ENCODE results near the gene FYN.

Gene FYN

DNA sequence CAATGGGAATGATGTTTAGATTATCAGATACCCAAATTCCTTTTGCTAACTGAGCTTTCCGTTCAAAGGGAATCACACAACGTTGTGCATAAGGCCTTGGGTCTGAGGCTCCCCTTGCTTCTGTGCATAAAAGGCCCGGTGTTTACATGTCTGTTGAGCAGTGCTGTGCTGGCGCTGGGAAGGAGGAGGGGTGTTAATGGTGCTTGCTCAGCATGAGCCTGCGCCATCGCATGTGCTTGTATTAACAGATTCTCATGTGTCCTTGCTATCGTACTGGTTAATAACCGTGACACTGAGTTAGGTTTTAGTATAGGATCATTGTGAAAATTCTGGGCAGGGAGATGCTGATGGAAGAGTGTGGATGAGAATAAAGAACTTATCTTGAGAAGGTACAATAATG lies 205.3 kb downstream of the FYN start:
- H3K4me3 ChIP-seq (replicated peaks in 1 of 2; ENCODE audit: low read depth in 2 of 2, low read length in 2 of 2) = no peak overlapping the region
- DNase-seq (ENCODE audit: low read depth in 2 of 2) = no peak
- TF ChIP-seq, protein P1, sequence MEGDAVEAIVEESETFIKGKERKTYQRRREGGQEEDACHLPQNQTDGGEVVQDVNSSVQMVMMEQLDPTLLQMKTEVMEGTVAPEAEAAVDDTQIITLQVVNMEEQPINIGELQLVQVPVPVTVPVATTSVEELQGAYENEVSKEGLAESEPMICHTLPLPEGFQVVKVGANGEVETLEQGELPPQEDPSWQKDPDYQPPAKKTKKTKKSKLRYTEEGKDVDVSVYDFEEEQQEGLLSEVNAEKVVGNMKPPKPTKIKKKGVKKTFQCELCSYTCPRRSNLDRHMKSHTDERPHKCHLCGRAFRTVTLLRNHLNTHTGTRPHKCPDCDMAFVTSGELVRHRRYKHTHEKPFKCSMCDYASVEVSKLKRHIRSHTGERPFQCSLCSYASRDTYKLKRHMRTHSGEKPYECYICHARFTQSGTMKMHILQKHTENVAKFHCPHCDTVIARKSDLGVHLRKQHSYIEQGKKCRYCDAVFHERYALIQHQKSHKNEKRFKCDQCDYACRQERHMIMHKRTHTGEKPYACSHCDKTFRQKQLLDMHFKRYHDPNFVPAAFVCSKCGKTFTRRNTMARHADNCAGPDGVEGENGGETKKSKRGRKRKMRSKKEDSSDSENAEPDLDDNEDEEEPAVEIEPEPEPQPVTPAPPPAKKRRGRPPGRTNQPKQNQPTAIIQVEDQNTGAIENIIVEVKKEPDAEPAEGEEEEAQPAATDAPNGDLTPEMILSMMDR (IDR thresholded peaks at IDR 0.05; ENCODE audit: low read depth, low read length) = no peak

DNA sequence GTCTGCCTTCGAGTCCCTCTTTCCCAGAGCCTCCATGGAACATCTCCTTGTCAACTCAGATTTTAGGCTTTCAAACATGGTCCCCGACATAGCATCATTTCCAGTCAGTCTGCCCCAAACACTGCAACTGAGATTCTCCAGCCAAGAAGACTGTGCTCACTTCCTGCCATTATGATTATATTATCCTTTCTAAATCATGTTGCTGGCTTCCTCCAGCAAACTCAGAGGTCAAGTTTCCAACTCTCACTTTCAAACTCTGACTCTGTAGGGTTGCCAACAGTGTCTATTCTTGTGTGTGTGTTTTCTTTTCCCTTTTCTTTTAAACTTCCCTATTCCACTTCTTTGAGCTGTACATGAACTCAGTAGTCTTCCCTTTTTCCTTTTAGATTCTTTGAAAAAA lies 206.4 kb downstream of the FYN start:
- H3K4me3 ChIP-seq (replicated peaks in 1 of 2; ENCODE audit: low read depth in 2 of 2, low read length in 2 of 2) = no peak overlapping the region
- peak; percentile 57 to 73 for DNase-seq (ENCODE audit: low read depth in 2 of 2)
- TF ChIP-seq, protein P1 (IDR thresholded peaks at IDR 0.05; ENCODE audit: low read depth, low read length) = no peak

DNA sequence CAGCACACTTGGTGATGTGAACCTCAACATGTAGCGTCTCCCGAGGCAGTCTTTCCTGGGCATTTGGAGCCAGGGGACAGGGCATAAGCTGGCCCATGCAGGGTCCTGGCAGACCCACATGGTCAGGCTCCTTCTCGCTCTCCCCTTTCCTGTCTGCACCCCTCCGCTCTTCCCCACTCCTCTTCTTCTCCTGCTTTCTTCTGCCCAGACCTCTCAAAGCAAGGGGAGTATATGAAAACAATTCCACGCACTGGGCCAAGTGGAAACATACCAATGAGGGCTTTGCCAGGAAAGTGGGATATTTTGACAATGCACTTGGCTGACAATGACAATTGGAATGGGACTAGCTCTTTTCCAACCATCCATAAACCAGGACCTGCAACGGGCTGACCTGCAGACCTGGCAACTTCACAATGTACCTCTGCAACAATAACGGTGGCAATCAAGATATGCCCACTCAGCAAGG lies 208.7 kb downstream of the FYN start:
- H3K4me3 ChIP-seq (replicated peaks in 1 of 2; ENCODE audit: low read depth in 2 of 2, low read length in 2 of 2) = no peak overlapping the region
- DNase-seq (ENCODE audit: low read depth in 2 of 2) = no peak
- TF ChIP-seq, protein P1 (IDR thresholded peaks at IDR 0.05; ENCODE audit: low read depth, low read length) = no peak

DNA sequence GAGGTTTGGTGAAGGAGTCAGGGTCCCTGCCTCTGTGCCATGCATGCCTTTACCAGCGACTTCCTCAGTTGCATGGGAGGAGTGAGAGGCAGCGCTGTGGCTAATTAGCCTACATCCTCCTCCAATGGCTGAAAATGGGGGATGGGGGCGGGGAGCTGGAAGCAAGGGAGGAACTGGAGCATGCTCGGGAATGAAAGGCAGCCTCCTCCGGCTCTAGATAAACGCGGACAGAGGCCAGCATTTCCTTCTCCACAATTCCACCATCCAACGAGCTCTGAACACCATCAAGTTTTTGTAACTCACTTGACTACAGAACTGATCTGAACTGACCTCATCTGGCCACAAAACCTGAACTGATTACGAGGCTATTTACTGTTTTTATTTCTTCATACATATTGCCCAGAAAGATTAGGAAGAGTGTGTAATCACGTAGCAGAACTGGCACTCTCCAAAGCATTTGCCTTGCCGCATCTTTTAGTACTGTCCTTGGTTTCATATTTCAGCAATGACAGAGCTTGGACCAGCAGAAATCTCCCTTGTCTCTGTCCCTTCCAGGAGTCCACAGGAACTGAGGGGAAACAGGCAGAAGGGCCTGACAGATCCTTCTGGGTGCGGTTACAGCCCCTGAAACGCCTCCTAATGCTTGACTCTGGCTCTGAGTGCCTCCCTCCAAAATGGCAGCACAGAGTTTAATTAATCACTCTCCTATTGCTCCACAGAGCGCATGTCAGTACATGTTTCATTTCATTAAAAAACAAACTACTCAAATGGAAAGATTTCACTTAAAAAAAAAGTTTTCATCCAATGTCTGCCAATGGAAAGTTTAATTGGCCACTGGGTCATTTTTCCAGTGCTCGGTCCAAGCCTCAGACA lies 209.3 kb downstream of the FYN start:
- no peak overlapping the region for H3K4me3 ChIP-seq (replicated peaks in 1 of 2; ENCODE audit: low read depth in 2 of 2, low read length in 2 of 2)
- TF ChIP-seq, protein P1 (IDR thresholded peaks at IDR 0.05; ENCODE audit: low read depth, low read length) = no peak
- DNase-seq (ENCODE audit: low read depth in 2 of 2) = peak; percentile 33 to 84

GRCh38 chr6:111662794-111663593 lies 210.3 kb downstream of the FYN start:
- TF ChIP-seq, protein P1 (IDR thresholded peaks at IDR 0.05; ENCODE audit: low read depth, low read length) = no peak
- H3K4me3 ChIP-seq (replicated peaks in 1 of 2; ENCODE audit: low read depth in 2 of 2, low read length in 2 of 2) = no peak overlapping the region
- peak in 1 of 2 donors; percentile 38 for DNase-seq (ENCODE audit: low read depth in 2 of 2)

- no peak overlapping the region for H3K4me3 ChIP-seq (replicated peaks in 1 of 2; ENCODE audit: low read depth in 2 of 2, low read length in 2 of 2)
- peak in 1 of 2 donors; percentile 35 for DNase-seq (ENCODE audit: low read depth in 2 of 2)
- TF ChIP-seq, protein P1 (IDR thresholded peaks at IDR 0.05; ENCODE audit: low read depth, low read length) = no peak
Observed at GRCh38 chr6:111662072-111662793, 211.0 kb downstream of the FYN start.

Data from cardiac fibroblast (primary cell).